ENCODE measurements around the gene SMPD1.

DNA sequence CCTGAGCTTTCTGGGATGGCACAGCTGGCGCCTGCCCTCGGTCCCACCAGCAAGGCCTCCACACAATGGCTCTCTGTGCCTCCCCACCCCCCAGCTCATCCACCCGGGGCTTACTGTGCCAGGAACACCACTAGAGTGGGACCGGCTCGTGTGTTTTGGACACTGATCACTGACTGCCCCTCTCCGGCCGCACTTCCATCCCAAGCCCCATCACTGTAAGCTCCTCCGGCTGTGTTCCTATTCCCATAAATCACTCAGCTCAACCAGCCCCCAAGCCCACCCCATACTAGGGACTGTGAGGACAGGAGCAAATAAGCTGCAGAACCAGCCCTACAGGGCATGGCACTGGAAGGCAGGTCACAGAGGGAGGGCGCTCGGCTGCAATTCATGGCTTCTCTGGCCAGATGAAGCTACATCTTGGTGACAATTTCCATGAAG lies 21.3 kb downstream of the SMPD1 start:
- TF ChIP-seq, protein P1, sequence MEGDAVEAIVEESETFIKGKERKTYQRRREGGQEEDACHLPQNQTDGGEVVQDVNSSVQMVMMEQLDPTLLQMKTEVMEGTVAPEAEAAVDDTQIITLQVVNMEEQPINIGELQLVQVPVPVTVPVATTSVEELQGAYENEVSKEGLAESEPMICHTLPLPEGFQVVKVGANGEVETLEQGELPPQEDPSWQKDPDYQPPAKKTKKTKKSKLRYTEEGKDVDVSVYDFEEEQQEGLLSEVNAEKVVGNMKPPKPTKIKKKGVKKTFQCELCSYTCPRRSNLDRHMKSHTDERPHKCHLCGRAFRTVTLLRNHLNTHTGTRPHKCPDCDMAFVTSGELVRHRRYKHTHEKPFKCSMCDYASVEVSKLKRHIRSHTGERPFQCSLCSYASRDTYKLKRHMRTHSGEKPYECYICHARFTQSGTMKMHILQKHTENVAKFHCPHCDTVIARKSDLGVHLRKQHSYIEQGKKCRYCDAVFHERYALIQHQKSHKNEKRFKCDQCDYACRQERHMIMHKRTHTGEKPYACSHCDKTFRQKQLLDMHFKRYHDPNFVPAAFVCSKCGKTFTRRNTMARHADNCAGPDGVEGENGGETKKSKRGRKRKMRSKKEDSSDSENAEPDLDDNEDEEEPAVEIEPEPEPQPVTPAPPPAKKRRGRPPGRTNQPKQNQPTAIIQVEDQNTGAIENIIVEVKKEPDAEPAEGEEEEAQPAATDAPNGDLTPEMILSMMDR (IDR thresholded peaks at IDR 0.05) = no peak
- TF ChIP-seq POLR2A (IDR thresholded peaks at IDR 0.05) = no peak
